ENCODE data around the gene PLOD1.

PLOD1 gene

GRCh38 chr1:12015001-12015491, 80.5 kb downstream of the PLOD1 start:
- peaks cover under 1 to 33% of the 10 kb centered on the region in 2 experiments; a peak in 2 of 3 replicates for H3K36me3 ChIP-seq (ENCODE audit: control insufficient read depth in 2 of 2, insufficient read depth in 1 of 2, low read length in 2 of 2)
- no peak overlapping the region for H3K27ac ChIP-seq (ENCODE audit: extremely low read depth, low read depth, low read length)
- H3K4me1 ChIP-seq (ENCODE audit: control insufficient read depth, insufficient read depth, low read length), result no peaks in the 10 kb centered on the region
- CTCF ChIA-PET, result interaction anchor here (0.6 kb wide), 1 partner anchor 29 kb away, joined by 5 read pairs; no protein-coding TSS in a partner anchor
- H3K4me3 ChIP-seq (ENCODE audit: low read depth, low read length), result no peak overlapping the region
- H3K9me3 ChIP-seq (ENCODE audit: control insufficient read depth, insufficient read depth, low read depth, low read length), result no peaks in the 10 kb centered on the region
- TF ChIP-seq ZNF768 (tag by site-specific recombination; IDR thresholded peaks at IDR 0.05), result no peak
- no peak for TF ChIP-seq ZNF624 (tag by site-specific recombination; IDR thresholded peaks at IDR 0.05)
- POLR2A ChIA-PET, result no interaction called here

- CTCF ChIA-PET, result interaction anchor here (0.9 kb wide), 1 partner anchor 13 kb away, joined by 3 read pairs; no protein-coding TSS in a partner anchor
Observed at GRCh38 chr1:12015499-12015898, 81.0 kb downstream of the PLOD1 start.

More at GRCh38 chr1:12015499-12015898, 81.0 kb downstream of the PLOD1 start:
- TF ChIP-seq ZNF521 (tag by site-specific recombination; IDR thresholded peaks at IDR 0.05), result no peak
- TF ChIP-seq ZSCAN16 (tag by site-specific recombination; IDR thresholded peaks at IDR 0.05), result no peak
- TF ChIP-seq ZNF19 (tag by site-specific recombination; IDR thresholded peaks at IDR 0.05; ENCODE audit: low read depth), result no peak
- TF ChIP-seq TCF7L2 (IDR thresholded peaks at IDR 0.05; ENCODE audit: borderline replicate concordance, low read depth, low read length), result no peak
- no peak for TF ChIP-seq ZNF830 (tag by site-specific recombination; IDR thresholded peaks at IDR 0.05; ENCODE audit: low read depth)
- no peak for TF ChIP-seq ZNF280D (tag by site-specific recombination; IDR thresholded peaks at IDR 0.05)
- TF ChIP-seq ZSCAN23 (tag by site-specific recombination; IDR thresholded peaks at IDR 0.05), result no peak
- TF ChIP-seq PBX3 (CRISPR knock-in tag; IDR thresholded peaks at IDR 0.05), result no peak
- TF ChIP-seq BCL11B (tag by site-specific recombination; IDR thresholded peaks at IDR 0.05; ENCODE audit: low read depth), result no peak
- TF ChIP-seq ZBTB21 (tag by site-specific recombination; IDR thresholded peaks at IDR 0.05), result no peak
- TF ChIP-seq ZNF398 (tag by site-specific recombination; IDR thresholded peaks at IDR 0.05), result no peak
- no peak for TF ChIP-seq ZFP69B (tag by site-specific recombination; IDR thresholded peaks at IDR 0.05)
- TF ChIP-seq OVOL3 (tag by site-specific recombination; IDR thresholded peaks at IDR 0.05), result no peak
- TF ChIP-seq IKZF3 (tag by site-specific recombination; IDR thresholded peaks at IDR 0.05), result no peak
- TF ChIP-seq ZNF146 (tag by site-specific recombination; IDR thresholded peaks at IDR 0.05), result no peak
- POLR2A ChIA-PET, result no interaction called here
- Histone ChIP-seq H3K27ac (ENCODE audit: extremely low read depth, low read depth, low read length) (no peak overlapping the region), H3K4me1 (ENCODE audit: control insufficient read depth, insufficient read depth, low read length) (no peaks in the 10 kb centered on the region), H3K9me3 (ENCODE audit: control insufficient read depth, insufficient read depth, low read depth, low read length) (no peaks in the 10 kb centered on the region), H3K36me3 (ENCODE audit: control insufficient read depth in 2 of 2, insufficient read depth in 1 of 2, low read length in 2 of 2) (peaks cover 0 to 28% of the 10 kb centered on the region in 2 experiments; a peak in 2 of 3 replicates), H3K4me3 (ENCODE audit: low read depth, low read length) (no peak overlapping the region)
